Effector memory CD4-positive, alpha-beta T cell (primary cell): ENCODE results near the gene GAL.

Source experiments
- DNase-seq, 3 donors: peaks; one replicate each; pipeline ENCODE4 v3.0.0-alpha.2; 2020
- H3K27ac ChIP-seq: 2 replicates; pipeline ENCODE4 v1.7.0; 2013; ENCODE audit warnings: mild to moderate bottlenecking, low read length, moderate library complexity; ENCODE audit not compliant: insufficient read depth, poor library complexity, severe bottlenecking
- H3K27me3 ChIP-seq: replicated peaks from 2 replicates; pipeline ENCODE4 v1.7.0; 2013; ENCODE audit warnings: mild to moderate bottlenecking, low read length; ENCODE audit not compliant: insufficient read depth, control insufficient read depth, poor library complexity, severe bottlenecking
- H3K36me3 ChIP-seq: 2 replicates; pipeline ENCODE4 v1.7.0; 2013; ENCODE audit warnings: mild to moderate bottlenecking, low read length, moderate library complexity; ENCODE audit not compliant: control insufficient read depth, insufficient read depth
- H3K4me1 ChIP-seq: 2 replicates; pipeline ENCODE4 v1.7.0; 2013; ENCODE audit warnings: low read length, mild to moderate bottlenecking; ENCODE audit not compliant: control insufficient read depth, insufficient read depth, poor library complexity, severe bottlenecking
- H3K4me3 ChIP-seq: 2 replicates; pipeline ENCODE4 v1.7.0; 2013; ENCODE audit warnings: low read length, low read depth, mild to moderate bottlenecking; ENCODE audit not compliant: insufficient read depth, poor library complexity, severe bottlenecking
- H3K9me3 ChIP-seq: 2 replicates; pipeline ENCODE4 v1.7.0; 2013; ENCODE audit warnings: mild to moderate bottlenecking, low read length, moderate library complexity; ENCODE audit not compliant: control insufficient read depth

Gene GAL

DNA sequence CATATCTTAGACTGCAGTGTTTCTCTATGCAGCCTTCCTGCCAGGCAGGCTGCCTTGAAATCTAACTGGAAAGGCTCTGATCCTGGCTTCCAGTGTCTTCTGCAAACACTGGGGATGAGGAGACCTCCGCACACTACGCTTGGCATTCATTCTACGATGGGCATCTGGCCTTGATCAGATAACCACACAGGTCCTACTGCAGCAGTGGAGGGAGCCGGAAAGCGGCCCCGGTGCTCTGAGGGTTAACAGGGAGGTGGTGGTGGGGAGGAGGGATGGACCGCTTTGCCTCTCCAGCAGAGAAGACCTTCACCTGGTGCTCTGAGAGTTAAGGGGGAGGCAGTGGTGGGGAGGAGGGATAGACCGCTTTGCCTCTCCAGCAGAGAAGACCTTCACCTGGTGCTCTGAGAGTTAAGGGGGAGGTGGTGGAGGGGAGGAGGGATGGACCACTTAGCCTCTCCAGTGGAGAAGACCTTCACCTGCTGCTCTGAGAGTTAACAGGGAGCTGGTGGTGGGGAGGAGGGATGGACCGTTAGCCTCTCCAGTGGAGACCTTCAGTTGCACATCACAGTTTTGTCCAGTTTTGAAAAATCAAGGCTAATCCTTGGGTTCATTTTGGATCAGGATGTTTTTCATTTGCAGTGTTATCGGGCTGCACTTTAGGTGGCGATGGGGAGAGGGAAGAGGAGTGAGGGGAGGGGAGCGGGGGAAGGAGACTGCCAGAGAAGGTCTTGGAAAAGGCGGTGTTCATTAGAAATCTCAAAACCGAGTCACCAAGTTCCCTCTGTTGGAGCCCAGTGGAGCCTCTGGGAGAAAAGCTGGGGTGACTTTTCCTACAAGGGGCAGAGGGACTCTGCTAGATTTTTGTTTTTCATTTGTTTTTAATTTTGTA, 5.6 kb downstream of the GAL start:
- Histone ChIP-seq H3K9me3 (no peaks in the 10 kb centered on the region), H3K27me3 (peaks cover 10% of the 10 kb centered on the region)

DNA sequence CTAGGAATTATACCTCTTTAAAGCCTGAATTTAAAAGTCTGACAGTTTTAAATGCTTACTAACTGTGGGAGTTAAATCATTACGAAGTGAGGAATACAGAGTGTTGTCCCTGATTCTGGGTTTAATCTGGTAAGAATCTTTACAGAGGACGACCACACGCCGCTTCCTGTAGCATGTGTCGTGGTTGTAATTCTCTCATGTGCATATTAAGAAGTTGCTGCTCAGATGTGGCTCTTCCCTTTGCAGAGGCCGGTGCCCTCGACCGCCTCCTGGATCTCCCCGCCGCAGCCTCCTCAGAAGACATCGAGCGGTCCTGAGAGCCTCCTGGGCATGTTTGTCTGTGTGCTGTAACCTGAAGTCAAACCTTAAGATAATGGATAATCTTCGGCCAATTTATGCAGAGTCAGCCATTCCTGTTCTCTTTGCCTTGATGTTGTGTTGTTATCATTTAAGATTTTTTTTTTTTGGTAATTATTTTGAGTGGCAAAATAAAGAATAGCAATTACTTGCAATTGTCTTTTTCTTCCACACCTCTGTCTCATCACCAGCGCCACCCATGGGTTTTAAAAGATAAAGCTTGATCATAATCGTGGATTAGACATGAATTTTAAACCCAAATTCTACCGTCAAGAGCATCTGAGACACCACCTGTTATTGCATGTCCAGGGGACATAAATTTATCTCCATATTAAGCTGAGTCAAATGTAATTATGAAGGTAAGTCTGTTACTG, 6.5 kb downstream of the GAL start:
- Histone ChIP-seq H3K36me3 (no peaks in the 10 kb centered on the region), H3K27ac (no peak overlapping the region), H3K9me3 (no peaks in the 10 kb centered on the region), H3K27me3 (peaks cover 1% of the 10 kb centered on the region), H3K4me1 (peaks cover 11% of the 10 kb centered on the region), H3K4me3 (no peak overlapping the region)
- DNase-seq: peak in 2 of 3 donors; percentile 2 to 3

More for the DNA sequence above, 5.6 kb downstream of the GAL start:
- no peak overlapping the region for H3K27ac ChIP-seq
- no peaks in the 10 kb centered on the region for H3K36me3 ChIP-seq
- no peak for DNase-seq
- H3K4me1 ChIP-seq: peaks cover 14% of the 10 kb centered on the region
- no peak overlapping the region for H3K4me3 ChIP-seq

DNA sequence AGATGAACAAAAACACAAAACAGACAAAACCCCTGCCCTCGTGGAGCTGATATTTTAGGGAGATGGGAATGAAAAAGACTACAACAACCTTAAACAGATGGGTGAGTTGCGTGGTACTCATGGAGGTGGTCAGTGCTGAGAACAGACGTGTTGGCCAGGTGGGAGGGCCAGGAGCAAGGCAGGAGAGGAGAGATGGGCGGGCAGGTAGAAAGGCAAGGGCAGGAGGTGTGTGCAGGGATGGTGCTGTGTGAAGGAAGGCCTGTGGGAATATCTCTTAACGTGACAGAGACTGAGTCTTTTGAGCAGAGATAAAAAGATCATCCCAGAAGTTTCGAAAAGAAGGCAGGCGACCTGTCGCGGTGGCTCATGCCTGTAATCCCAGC, 7.0 kb downstream of the GAL start:
- no peak for DNase-seq
- Histone ChIP-seq H3K27ac (no peak overlapping the region), H3K4me3 (no peak overlapping the region), H3K4me1 (peaks cover 11% of the 10 kb centered on the region), H3K27me3 (no peaks in the 10 kb centered on the region), H3K9me3 (no peaks in the 10 kb centered on the region), H3K36me3 (no peaks in the 10 kb centered on the region)

DNA sequence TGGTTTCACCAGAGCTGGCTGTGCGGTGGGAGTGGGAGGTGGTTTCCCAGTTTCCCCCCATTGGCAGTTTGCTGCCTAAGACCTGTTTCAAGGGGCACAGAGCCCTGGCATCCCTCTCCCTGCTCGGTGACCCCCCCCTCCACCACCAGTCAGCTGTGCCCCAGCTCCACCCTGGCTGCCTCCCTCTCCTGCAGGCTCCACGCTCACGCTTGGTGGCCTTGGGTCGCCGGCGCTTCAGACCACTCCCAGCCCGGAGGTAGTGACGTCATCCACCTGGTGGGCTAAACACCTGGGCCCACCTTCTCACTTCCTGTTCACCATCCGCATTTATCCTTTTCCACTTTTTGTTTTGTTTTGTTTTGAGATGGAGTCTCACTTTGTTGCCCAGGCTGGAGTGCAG, 7.8 kb downstream of the GAL start:
- no peaks in the 10 kb centered on the region for H3K27me3 ChIP-seq
- no peak for DNase-seq
- H3K4me3 ChIP-seq: no peak overlapping the region
- H3K9me3 ChIP-seq: no peaks in the 10 kb centered on the region
- no peak overlapping the region for H3K27ac ChIP-seq
- H3K36me3 ChIP-seq: no peaks in the 10 kb centered on the region
- H3K4me1 ChIP-seq: peaks cover 11% of the 10 kb centered on the region

DNA sequence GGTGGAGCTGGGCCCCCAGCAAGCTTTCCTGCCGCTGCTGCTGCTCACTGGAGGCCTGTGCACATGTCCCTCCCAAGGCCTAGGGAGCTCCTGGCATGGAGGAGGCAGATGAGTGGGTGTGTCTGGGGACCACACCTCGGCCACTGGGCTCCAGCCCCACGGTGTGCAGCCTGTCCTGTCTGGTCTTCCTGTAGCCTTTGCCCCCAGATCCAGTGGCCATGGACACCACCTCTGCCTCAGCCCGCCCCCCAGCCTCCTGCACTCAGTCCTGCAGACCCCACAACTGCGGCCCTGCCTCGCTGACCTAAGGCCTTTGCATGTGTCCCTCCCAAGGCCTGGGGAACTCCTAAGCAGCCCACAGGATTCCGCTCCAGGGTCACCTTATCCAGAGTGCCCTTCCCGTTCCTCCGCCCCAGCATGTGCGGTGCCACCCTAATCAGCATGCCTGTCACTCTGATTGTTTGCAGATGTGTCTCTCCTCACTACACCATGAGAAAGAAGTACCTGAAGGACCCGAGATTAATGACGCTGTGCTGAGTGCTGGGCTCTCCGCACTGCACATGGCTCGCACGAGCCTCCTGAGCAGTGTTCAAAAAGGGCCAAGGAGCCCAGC, 8.6 kb downstream of the GAL start:
- Histone ChIP-seq H3K4me1 (peaks cover 11% of the 10 kb centered on the region), H3K9me3 (no peaks in the 10 kb centered on the region), H3K27ac (no peak overlapping the region), H3K4me3 (no peak overlapping the region), H3K27me3 (no peaks in the 10 kb centered on the region), H3K36me3 (no peaks in the 10 kb centered on the region)
- DNase-seq: no peak

DNA sequence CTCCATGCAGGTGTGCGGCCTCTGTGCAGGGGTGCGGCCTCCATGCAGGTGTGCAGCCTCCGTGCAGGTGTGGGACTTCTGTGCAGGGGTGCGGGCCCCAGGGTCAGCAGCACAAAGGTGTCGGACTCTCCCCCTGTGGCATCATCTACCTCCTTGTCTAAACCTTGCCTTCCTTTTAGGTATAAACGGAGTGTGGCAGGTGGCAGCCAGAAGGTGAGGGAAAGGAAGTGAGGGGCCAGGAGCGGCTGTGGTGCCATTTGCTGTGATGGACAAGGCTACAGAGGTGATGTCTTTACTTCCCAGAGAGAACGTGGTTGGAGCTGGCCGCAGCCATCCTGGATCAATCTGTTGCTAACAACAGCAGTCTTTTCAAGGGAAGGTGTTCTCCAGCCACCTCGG, 9.1 kb downstream of the GAL start:
- H3K4me1 ChIP-seq: peaks cover 11% of the 10 kb centered on the region
- H3K9me3 ChIP-seq: no peaks in the 10 kb centered on the region
- H3K36me3 ChIP-seq: no peaks in the 10 kb centered on the region
- DNase-seq: no peak
- no peak overlapping the region for H3K27ac ChIP-seq
- no peak overlapping the region for H3K4me3 ChIP-seq
- no peaks in the 10 kb centered on the region for H3K27me3 ChIP-seq

DNA sequence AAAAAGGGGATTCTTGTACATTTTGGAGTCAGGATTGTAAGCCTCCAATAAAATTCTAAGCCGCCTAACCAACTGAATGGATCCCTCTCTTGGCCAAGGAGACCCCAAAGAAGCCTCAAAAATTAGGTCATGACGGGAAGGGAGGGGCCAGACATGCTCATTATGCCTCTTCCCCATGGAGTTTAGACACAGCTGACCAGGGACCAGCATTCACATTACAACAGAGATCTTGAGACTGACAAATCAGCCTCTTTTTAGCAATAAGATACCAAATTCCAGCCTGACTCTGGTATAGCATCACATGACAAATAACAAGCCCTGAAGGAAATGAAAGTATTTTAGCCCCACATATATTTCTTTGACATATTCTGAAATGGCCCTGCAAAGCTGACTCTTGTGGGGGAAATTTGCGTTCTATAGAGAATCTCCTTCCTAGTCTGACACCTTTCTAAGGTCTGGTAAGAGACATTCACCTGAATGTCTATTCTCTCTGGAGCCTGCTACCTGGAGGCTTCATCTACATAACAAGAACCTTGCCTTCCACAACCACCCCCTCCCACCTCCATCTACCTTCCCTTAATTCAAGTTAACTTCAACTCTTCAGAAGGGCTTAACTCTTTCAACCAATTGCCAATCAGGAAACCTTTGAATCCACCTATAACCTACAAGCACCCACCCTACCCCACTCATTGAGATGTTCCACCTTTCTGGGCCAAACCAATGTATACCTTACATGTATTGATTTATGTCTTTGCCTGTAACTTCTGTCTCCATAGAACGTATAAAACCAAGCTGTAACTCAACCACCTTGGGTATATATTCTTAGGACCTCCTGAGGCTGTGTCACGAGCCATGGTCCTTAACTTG, 10.3 kb downstream of the GAL start:
- H3K4me3 ChIP-seq: no peak overlapping the region

DNA sequence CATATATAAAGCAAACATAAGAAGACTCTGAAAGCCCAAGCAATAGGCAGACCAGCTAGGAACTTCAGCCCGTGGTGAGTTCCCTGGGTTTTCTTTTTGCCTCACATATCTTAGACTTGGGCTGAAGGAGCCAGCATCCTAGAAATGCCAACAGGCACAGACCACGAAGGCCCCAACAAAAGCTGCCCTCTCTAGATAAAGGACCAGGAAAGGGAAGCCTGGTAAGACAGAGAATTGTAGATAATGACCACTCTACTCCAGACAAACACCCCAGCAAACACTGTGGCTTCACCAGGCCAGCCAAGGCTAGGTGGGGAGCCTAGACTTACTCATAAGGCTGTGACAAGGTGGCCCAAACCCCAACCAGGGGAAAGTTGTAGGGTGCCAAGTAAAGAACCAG, 11.2 kb downstream of the GAL start:
- Histone ChIP-seq H3K36me3 (no peaks in the 10 kb centered on the region), H3K27ac (no peak overlapping the region), H3K4me3 (no peak overlapping the region), H3K9me3 (no peaks in the 10 kb centered on the region), H3K27me3 (no peaks in the 10 kb centered on the region), H3K4me1 (peaks cover 2% of the 10 kb centered on the region)
- no peak for DNase-seq

More for the DNA sequence above, 10.3 kb downstream of the GAL start:
- H3K36me3 ChIP-seq: no peaks in the 10 kb centered on the region
- DNase-seq: no peak
- no peaks in the 10 kb centered on the region for H3K27me3 ChIP-seq
- H3K4me1 ChIP-seq: peaks cover 10% of the 10 kb centered on the region
- no peak overlapping the region for H3K27ac ChIP-seq
- H3K9me3 ChIP-seq: no peaks in the 10 kb centered on the region

DNA sequence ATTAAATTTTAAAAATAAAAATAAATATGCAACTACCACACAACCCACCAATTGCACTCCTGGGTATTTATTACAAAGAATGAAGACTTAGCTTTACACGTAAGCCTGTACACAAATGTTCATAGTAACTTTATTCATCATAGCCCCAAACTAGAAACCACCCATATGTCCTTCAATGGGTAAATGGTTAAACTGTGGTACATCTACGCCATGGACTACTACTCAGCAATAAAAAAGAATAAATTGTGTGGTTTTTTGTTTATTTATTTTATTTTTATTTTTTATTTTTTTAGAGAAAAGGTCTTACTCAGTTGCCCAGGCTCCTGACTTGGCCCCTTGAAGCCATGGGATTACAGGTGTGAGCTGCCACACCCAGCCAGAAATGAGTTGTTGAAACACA, 14.6 kb downstream of the GAL start:
- H3K36me3 ChIP-seq: no peaks in the 10 kb centered on the region
- no peak overlapping the region for H3K27ac ChIP-seq
- no peak overlapping the region for H3K4me3 ChIP-seq
- no peaks in the 10 kb centered on the region for H3K9me3 ChIP-seq
- no peaks in the 10 kb centered on the region for H3K27me3 ChIP-seq
- H3K4me1 ChIP-seq: no peaks in the 10 kb centered on the region
- no peak for DNase-seq
